SK-N-SH (cell line): ENCODE results near the gene RNF7. TPM values are rescaled to one million over a fixed set of nuclear protein-coding genes. Genes with fewer than 3 reads are reported as not detected.

ENCODE experiments used
- CTCF ChIA-PET: fragments of 300-600, 350-600 bp; formaldehyde crosslinking; extraction: SDS; loops from one replicate; lab custom pipeline; 2021; lab: Yijun Ruan, JAX
- POLR2A ChIA-PET: fragments of 350-600 bp; sonication (Branson Sonifier 250); formaldehyde crosslinking; extraction: SDS; loops from one replicate; lab custom pipeline; 2020; ENCODE audit warnings: antibody characterized with exemption, inconsistent platforms; lab: Yijun Ruan, JAX
- DNase-seq: peaks from one replicate; pipeline ENCODE4 v3.0.0; 2012
- H2AFZ ChIP-seq: fragments of 200-600 bp; sonication (generic); 2 replicates; pipeline ENCODE4 v1.8.1; 2016; ENCODE audit warnings: antibody characterized with exemption, mild to moderate bottlenecking, low read depth
- H3F3A ChIP-seq: fragments of 200-600 bp; sonication (generic); replicated peaks from 2 replicates; pipeline ENCODE3; 2016; ENCODE audit warnings: antibody characterized with exemption, mild to moderate bottlenecking; ENCODE audit not compliant: insufficient read depth
- H3K27ac ChIP-seq, 2 experiments: fragments of 200-500 bp in 1 of 2; fragments of 200-600 bp in 1 of 2; sonication (Bioruptor generic) in 1 of 2; sonication (generic), shearing (Covaris generic) in 1 of 2; 2 replicates each; pipeline versions ENCODE4 v1.5.1 to v1.6.1; 2014 to 2016; ENCODE audit warnings: low read depth in 2 of 2, inconsistent platforms in 1 of 2, low read length in 1 of 2, mild to moderate bottlenecking in 1 of 2, mixed read lengths in 1 of 2
- H3K27me3 ChIP-seq: fragments of 200-600 bp; sonication (generic), shearing (Covaris generic); 2 replicates; pipeline ENCODE4 v1.6.1; 2016; ENCODE audit warnings: mixed run types; ENCODE audit not compliant: insufficient read depth
- H3K36me3 ChIP-seq, 2 experiments: fragments of 200-500 bp in 1 of 2; fragments of 200-600 bp in 1 of 2; sonication (Bioruptor generic) in 1 of 2; sonication (generic) in 1 of 2; replicated peaks in 1 of 2; 2 replicates each; pipeline versions ENCODE3 to v1.5.1; 2014 to 2016; ENCODE audit warnings: low read length in 1 of 2, mild to moderate bottlenecking in 1 of 2; ENCODE audit not compliant: insufficient read depth in 2 of 2, control insufficient read depth in 1 of 2
- H3K4me1 ChIP-seq, 2 experiments: fragments of 200-500 bp in 1 of 2; fragments of 200-600 bp in 1 of 2; sonication (Bioruptor generic) in 1 of 2; sonication (generic), shearing (Covaris generic) in 1 of 2; 2 replicates each; pipeline versions ENCODE4 v1.5.1 to v1.6.1; 2014 to 2016; ENCODE audit warnings: low read depth in 1 of 2, low read length in 1 of 2, mixed run types in 1 of 2; ENCODE audit not compliant: insufficient read depth in 2 of 2, control insufficient read depth in 1 of 2
- H3K4me2 ChIP-seq: fragments of 200-600 bp; sonication (generic), shearing (Covaris generic); 2 replicates; pipeline ENCODE4 v1.6.1; 2017; ENCODE audit warnings: mixed run types
- H3K4me3 ChIP-seq, 2 experiments: fragments of 200-500 bp in 1 of 2; fragments of 200-600 bp in 1 of 2; sonication (Bioruptor generic) in 1 of 2; sonication (generic), shearing (Covaris generic) in 1 of 2; 2 replicates each; pipeline versions ENCODE4 v1.5.1 to v1.8.1; 2014 to 2016; ENCODE audit warnings: low read depth in 2 of 2, inconsistent platforms in 1 of 2, low read length in 1 of 2, mild to moderate bottlenecking in 1 of 2, mixed read lengths in 1 of 2, moderate library complexity in 1 of 2
- H3K79me2 ChIP-seq: fragments of 200-600 bp; sonication (generic); 2 replicates; pipeline ENCODE4 v1.8.1; 2017; ENCODE audit warnings: mild to moderate bottlenecking; ENCODE audit not compliant: insufficient read depth
- H3K9ac ChIP-seq: fragments of 200-600 bp; sonication (generic); 2 replicates; pipeline ENCODE4 v1.6.1; 2017; ENCODE audit warnings: mixed run types
- H3K9me2 ChIP-seq: fragments of 200-600 bp; sonication (generic); 2 replicates; pipeline ENCODE4 v1.6.1; 2017; ENCODE audit warnings: mixed run types
- H3K9me3 ChIP-seq: fragments of 200-600 bp; sonication (generic); 2 replicates; pipeline ENCODE4 v1.6.1; 2017; ENCODE audit warnings: mixed run types, mild to moderate bottlenecking, moderate library complexity
- H4K20me1 ChIP-seq: fragments of 200-600 bp; sonication (generic); 2 replicates; pipeline ENCODE4 v1.6.1; 2017; ENCODE audit warnings: mild to moderate bottlenecking, mixed run types; ENCODE audit not compliant: insufficient read depth
- CHD2 ChIP-seq: fragments of 150-350 bp; IDR thresholded peaks from 2 replicates; pipeline ENCODE4 v1.6.1; 2018; ENCODE audit warnings: low read length; ENCODE audit not compliant: partially characterized antibody
- EP300 ChIP-seq, 2 experiments: IDR thresholded peaks; 2 replicates each; pipeline versions ENCODE4 v1.4.0 to v1.6.1; 2012; ENCODE audit warnings: borderline replicate concordance in 1 of 2, low read depth in 1 of 2, low read length in 1 of 2
- EZH2phosphoT487 ChIP-seq: fragments of 200-600 bp; sonication (generic); IDR thresholded peaks from 2 replicates; pipeline ENCODE4 v1.6.1; 2017; ENCODE audit warnings: low read depth, mixed run types, mild to moderate bottlenecking, antibody characterized with exemption, moderate library complexity, borderline replicate concordance
- FOSL2 ChIP-seq: IDR thresholded peaks from 2 replicates; pipeline ENCODE4 v1.4.0; 2012; ENCODE audit warnings: low read depth, mild to moderate bottlenecking, moderate library complexity, borderline replicate concordance
- FOXJ3 ChIP-seq: sonication (generic); formaldehyde crosslinking; IDR thresholded peaks from 2 replicates; pipeline ENCODE4 v1.5.1; 2020; ENCODE audit warnings: mild to moderate bottlenecking, missing genetic modification reagents
- FOXM1 ChIP-seq: IDR thresholded peaks from 2 replicates; pipeline ENCODE4 v1.4.0; 2012; ENCODE audit warnings: low read depth, mild to moderate bottlenecking
- GABPA ChIP-seq: IDR thresholded peaks from 2 replicates; pipeline ENCODE4 v1.4.0; 2012; ENCODE audit warnings: low read depth, mild to moderate bottlenecking
- GATA2 ChIP-seq: sonication (generic); formaldehyde crosslinking; IDR thresholded peaks from 2 replicates; pipeline ENCODE4 v1.5.0; 2020; ENCODE audit warnings: mild to moderate bottlenecking, missing genetic modification reagents
- JUND ChIP-seq: IDR thresholded peaks from 2 replicates; pipeline ENCODE4 v1.4.0; 2012
- MEF2A ChIP-seq: IDR thresholded peaks from 2 replicates; pipeline ENCODE4 v1.4.0; 2012; ENCODE audit warnings: low read depth, borderline replicate concordance
- MXI1 ChIP-seq: IDR thresholded peaks from 2 replicates; pipeline ENCODE4 v1.6.1; 2012; ENCODE audit warnings: mild to moderate bottlenecking, low read depth, low read length, improper control_type of control experiment
- NFIC ChIP-seq: IDR thresholded peaks from 2 replicates; pipeline ENCODE4 v1.4.0; 2012; ENCODE audit warnings: borderline replicate concordance
- NRF1 ChIP-seq: IDR thresholded peaks from 2 replicates; pipeline ENCODE4 v1.6.1; 2012; ENCODE audit warnings: low read depth, mild to moderate bottlenecking, low read length
- POLR2AphosphoS5 ChIP-seq: IDR thresholded peaks from 2 replicates; pipeline ENCODE4 v1.6.1; 2012; ENCODE audit warnings: low read depth, low read length
- RAD21 ChIP-seq: IDR thresholded peaks from 2 replicates; pipeline ENCODE4 v1.6.1; 2012; ENCODE audit warnings: mild to moderate bottlenecking, low read length
- RCOR1 ChIP-seq: fragments of 150-350 bp; IDR thresholded peaks from 2 replicates; pipeline ENCODE4 v1.6.1; 2017; ENCODE audit warnings: antibody characterized with exemption, low read length
- RFX5 ChIP-seq: IDR thresholded peaks from 2 replicates; pipeline ENCODE4 v1.6.1; 2012; ENCODE audit warnings: mild to moderate bottlenecking, improper control_type of control experiment, low read length
- RXRA ChIP-seq: IDR thresholded peaks from 2 replicates; pipeline ENCODE4 v1.4.0; 2012; ENCODE audit warnings: low read depth, mild to moderate bottlenecking, borderline replicate concordance
- SIN3A ChIP-seq: IDR thresholded peaks from 2 replicates; pipeline ENCODE4 v1.6.1; 2012; ENCODE audit warnings: low read depth, mild to moderate bottlenecking, low read length, moderate library complexity, borderline replicate concordance
- SMC3 ChIP-seq: IDR thresholded peaks from 2 replicates; pipeline ENCODE4 v1.6.1; 2012; ENCODE audit warnings: low read depth, low read length, improper control_type of control experiment
- TAF1 ChIP-seq: IDR thresholded peaks from 2 replicates; pipeline ENCODE4 v1.6.1; 2012; ENCODE audit warnings: low read depth, mild to moderate bottlenecking, low read length, moderate library complexity, borderline replicate concordance
- TCF12 ChIP-seq: IDR thresholded peaks from 2 replicates; pipeline ENCODE4 v1.4.0; 2012
- TEAD4 ChIP-seq: IDR thresholded peaks from 2 replicates; pipeline ENCODE4 v1.4.0; 2012; ENCODE audit warnings: mild to moderate bottlenecking, borderline replicate concordance; ENCODE audit not compliant: insufficient read depth
- WGBS: methylation state at CpG from one replicate; pipeline ENCODE4 v1.1.6; 2017; ENCODE audit warnings: low lambda C conversion rate; 5-methylcytosine and 5-hydroxymethylcytosine counted together
- polyA plus RNA-seq, 3 experiments: library from polyadenylated mRNA; depleted of rRNA; stranded (reverse); fragments of >200 nt; gene quantifications; 2 replicates each; pipeline ENCODE4 v1.2.3, GENCODE V29; 2012
- TF ChIP-seq, protein P1 (sequence below): IDR thresholded peaks from 2 replicates; pipeline ENCODE4; 2012
- TF ChIP-seq, protein P2 (sequence below): IDR thresholded peaks from 2 replicates; pipeline ENCODE4 v1.4.0; 2012; ENCODE audit warnings: low read depth, borderline replicate concordance
- TF ChIP-seq, protein P3 (sequence below): fragments of 200-600 bp; sonication (generic); IDR thresholded peaks from 2 replicates; pipeline ENCODE4 v1.6.1; 2017; ENCODE audit warnings: antibody characterized with exemption, mild to moderate bottlenecking, moderate library complexity
- TF ChIP-seq, protein P4 (sequence below): IDR thresholded peaks from 2 replicates; pipeline ENCODE4 v1.4.0; 2012; ENCODE audit warnings: low read depth, borderline replicate concordance

Gene RNF7
- polyA plus RNA-seq, 1 of the 3 experiments (the other 2 are of a cell fraction), result 77.1 TPM

DNA sequence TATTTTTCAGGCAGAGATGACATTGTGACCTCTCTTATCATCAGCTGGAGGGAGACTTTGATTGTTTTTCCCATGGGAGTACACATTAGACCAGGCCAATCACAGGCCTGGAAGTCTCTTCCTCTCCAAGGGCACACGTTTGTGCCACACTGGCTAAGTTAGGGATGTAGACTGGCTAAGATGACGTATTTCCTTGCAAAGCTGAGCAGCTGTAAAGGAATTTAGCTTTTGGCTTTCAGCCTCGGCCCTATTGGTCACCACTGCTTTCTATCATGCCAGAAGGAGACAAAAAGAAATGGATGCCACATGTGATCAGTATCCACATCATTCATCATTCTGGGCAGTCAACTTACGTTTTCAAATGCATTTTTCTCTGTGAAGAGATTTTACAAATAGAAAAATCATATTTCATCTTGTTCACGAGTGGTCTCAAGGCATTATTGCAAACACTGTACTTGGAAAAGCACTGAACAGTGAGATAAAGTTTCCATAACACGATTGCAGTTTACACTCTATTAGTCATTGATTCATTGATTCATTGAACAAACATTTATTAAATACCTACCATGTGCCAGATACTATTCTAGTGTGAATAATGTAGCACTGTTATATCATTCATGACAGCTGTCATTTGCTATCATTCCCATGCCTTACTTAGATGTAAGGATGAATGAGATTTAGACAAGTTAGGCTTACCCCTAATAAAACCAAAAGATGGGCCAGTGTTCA, 27.0 kb upstream of the RNF7 start:
- H3K27ac ChIP-seq, result peak overlapping the region in 1 of 2 experiments; percentile 62; a peak in 2 of 4 replicates
- H3F3A ChIP-seq, result peaks cover 6% of the 10 kb centered on the region
- no peaks in the 10 kb centered on the region for H4K20me1 ChIP-seq
- 30% methylated on average over 6 of the region's 6 CpGs for WGBS
- H3K36me3 ChIP-seq, result no peaks in the 10 kb centered on the region
- ChIA-PET CTCF (no interaction called here), POLR2A (no interaction called here)
- H3K9me3 ChIP-seq, result 0 out of 2 replicates have a peak, but pooled peaks cover 2% of the 10 kb centered on the region
- H3K4me1 ChIP-seq, result peaks cover 0 to 18% of the 10 kb centered on the region in 2 experiments; a peak in 3 of 4 replicates
- H3K79me2 ChIP-seq, result no peaks in the 10 kb centered on the region
- H2AFZ ChIP-seq, result peak overlapping the region; percentile 76
- H3K4me2 ChIP-seq, result 0 out of 2 replicates have a peak overlapping the region, but pooled peaks have one; percentile 16
- no peaks in the 10 kb centered on the region for H3K9me2 ChIP-seq
- no peak overlapping the region for H3K9ac ChIP-seq
- DNase-seq, result no peak
- H3K4me3 ChIP-seq, result no peak overlapping the region
- H3K27me3 ChIP-seq, result no peaks in the 10 kb centered on the region
- no peak for TF ChIP-seq TAF1
- no peak for TF ChIP-seq POLR2AphosphoS5
- TF ChIP-seq MXI1, result no peak
- peak in 1 of 2 experiments; percentile 21; a peak in 1 of 4 replicates for TF ChIP-seq EP300 (IDR thresholded peaks at IDR 0.05; ENCODE audit: borderline replicate concordance in 1 of 2, low read depth in 1 of 2, low read length in 1 of 2)
- no peak for TF ChIP-seq TEAD4
- no peak for TF ChIP-seq FOXM1
- TF ChIP-seq, protein P1, sequence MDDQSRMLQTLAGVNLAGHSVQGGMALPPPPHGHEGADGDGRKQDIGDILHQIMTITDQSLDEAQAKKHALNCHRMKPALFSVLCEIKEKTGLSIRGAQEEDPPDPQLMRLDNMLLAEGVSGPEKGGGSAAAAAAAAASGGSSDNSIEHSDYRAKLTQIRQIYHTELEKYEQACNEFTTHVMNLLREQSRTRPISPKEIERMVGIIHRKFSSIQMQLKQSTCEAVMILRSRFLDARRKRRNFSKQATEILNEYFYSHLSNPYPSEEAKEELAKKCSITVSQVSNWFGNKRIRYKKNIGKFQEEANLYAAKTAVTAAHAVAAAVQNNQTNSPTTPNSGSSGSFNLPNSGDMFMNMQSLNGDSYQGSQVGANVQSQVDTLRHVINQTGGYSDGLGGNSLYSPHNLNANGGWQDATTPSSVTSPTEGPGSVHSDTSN, result peak; percentile 95
- no peak for TF ChIP-seq CHD2
- no peak for TF ChIP-seq MEF2A
- TF ChIP-seq FOXJ3 (CRISPR knock-in tag), result no peak
- TF ChIP-seq EZH2phosphoT487, result no peak
- TF ChIP-seq, protein P2, sequence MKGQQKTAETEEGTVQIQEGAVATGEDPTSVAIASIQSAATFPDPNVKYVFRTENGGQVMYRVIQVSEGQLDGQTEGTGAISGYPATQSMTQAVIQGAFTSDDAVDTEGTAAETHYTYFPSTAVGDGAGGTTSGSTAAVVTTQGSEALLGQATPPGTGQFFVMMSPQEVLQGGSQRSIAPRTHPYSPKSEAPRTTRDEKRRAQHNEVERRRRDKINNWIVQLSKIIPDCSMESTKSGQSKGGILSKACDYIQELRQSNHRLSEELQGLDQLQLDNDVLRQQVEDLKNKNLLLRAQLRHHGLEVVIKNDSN, result no peak; the same call in 1 of the 2 replicates
- no peak for TF ChIP-seq RFX5
- peak; percentile 69 for TF ChIP-seq TCF12
- TF ChIP-seq SMC3, result no peak
- TF ChIP-seq, protein P3, sequence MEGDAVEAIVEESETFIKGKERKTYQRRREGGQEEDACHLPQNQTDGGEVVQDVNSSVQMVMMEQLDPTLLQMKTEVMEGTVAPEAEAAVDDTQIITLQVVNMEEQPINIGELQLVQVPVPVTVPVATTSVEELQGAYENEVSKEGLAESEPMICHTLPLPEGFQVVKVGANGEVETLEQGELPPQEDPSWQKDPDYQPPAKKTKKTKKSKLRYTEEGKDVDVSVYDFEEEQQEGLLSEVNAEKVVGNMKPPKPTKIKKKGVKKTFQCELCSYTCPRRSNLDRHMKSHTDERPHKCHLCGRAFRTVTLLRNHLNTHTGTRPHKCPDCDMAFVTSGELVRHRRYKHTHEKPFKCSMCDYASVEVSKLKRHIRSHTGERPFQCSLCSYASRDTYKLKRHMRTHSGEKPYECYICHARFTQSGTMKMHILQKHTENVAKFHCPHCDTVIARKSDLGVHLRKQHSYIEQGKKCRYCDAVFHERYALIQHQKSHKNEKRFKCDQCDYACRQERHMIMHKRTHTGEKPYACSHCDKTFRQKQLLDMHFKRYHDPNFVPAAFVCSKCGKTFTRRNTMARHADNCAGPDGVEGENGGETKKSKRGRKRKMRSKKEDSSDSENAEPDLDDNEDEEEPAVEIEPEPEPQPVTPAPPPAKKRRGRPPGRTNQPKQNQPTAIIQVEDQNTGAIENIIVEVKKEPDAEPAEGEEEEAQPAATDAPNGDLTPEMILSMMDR, result no peak
- TF ChIP-seq SIN3A, result no peak
- peak; percentile 66 for TF ChIP-seq GABPA
- no peak for TF ChIP-seq GATA2 (CRISPR knock-in tag)
- TF ChIP-seq NFIC, result peak; percentile 42; the same call in 1 of the 2 replicates
- no peak for TF ChIP-seq NRF1
- TF ChIP-seq FOSL2, result peak; percentile 34; the same call in 1 of the 2 replicates
- no peak for TF ChIP-seq RCOR1
- TF ChIP-seq, protein P4, sequence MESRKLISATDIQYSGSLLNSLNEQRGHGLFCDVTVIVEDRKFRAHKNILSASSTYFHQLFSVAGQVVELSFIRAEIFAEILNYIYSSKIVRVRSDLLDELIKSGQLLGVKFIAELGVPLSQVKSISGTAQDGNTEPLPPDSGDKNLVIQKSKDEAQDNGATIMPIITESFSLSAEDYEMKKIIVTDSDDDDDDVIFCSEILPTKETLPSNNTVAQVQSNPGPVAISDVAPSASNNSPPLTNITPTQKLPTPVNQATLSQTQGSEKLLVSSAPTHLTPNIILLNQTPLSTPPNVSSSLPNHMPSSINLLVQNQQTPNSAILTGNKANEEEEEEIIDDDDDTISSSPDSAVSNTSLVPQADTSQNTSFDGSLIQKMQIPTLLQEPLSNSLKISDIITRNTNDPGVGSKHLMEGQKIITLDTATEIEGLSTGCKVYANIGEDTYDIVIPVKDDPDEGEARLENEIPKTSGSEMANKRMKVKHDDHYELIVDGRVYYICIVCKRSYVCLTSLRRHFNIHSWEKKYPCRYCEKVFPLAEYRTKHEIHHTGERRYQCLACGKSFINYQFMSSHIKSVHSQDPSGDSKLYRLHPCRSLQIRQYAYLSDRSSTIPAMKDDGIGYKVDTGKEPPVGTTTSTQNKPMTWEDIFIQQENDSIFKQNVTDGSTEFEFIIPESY, result no peak
- TF ChIP-seq JUND, result peak; percentile 39
- TF ChIP-seq RAD21, result no peak
- no peak for TF ChIP-seq RXRA
